Activated CD8-positive, alpha-beta memory T cell treated with anti-CD3 and anti-CD28 coated beads, Interleukin-2, amount 50 U/mL, for 1 hour (primary cell): ENCODE measurements around the gene SLC5A2.
"Not testable (repeated sequence)": the region's sequence is repeated elsewhere in the genome, so short reads cannot be mapped to it uniquely, and the experiment has no call there.

Experiments used
- DNase-seq: peaks from one replicate; pipeline ENCODE4 v3.0.0-alpha.2; 2020; ENCODE audit errors: extremely low read depth

The SLC5A2 gene

GRCh38 chr16:31483081-31483480 lies at the start of gene SLC5A2:
Gene SLC5A2 (plus strand): TSS chr16:31483123. CDS start chr16:31483137, 14 bp downstream.
- no peak for DNase-seq

- no peak for DNase-seq
Observed at GRCh38 chr16:31435341-31436220, 47.3 kb upstream of the SLC5A2 start.

GRCh38 chr16:31436221-31437045 lies 46.5 kb upstream of the SLC5A2 start:
- no peak for DNase-seq

GRCh38 chr16:31438414-31438813 lies 44.5 kb upstream of the SLC5A2 start:
- DNase-seq: no peak

- DNase-seq: not testable (repeated sequence)
Observed at GRCh38 chr16:31439023-31439422, 43.9 kb upstream of the SLC5A2 start.

GRCh38 chr16:31439519-31439918 lies 43.4 kb upstream of the SLC5A2 start:
- no peak for DNase-seq

GRCh38 chr16:31440516-31441184 lies 42.3 kb upstream of the SLC5A2 start:
- DNase-seq: no peak

GRCh38 chr16:31441956-31442355 lies 41.0 kb upstream of the SLC5A2 start:
- DNase-seq: no peak

- not testable (repeated sequence) for DNase-seq
Observed at GRCh38 chr16:31445931-31446330, 37.0 kb upstream of the SLC5A2 start.

GRCh38 chr16:31451201-31451600 lies 31.7 kb upstream of the SLC5A2 start:
- DNase-seq: no peak

GRCh38 chr16:31451681-31452351 lies 31.1 kb upstream of the SLC5A2 start:
- no peak for DNase-seq

GRCh38 chr16:31452631-31453106 lies 30.3 kb upstream of the SLC5A2 start:
- no peak for DNase-seq

- DNase-seq: no peak
Observed at GRCh38 chr16:31453255-31454204, 29.4 kb upstream of the SLC5A2 start.

- DNase-seq: no peak
Observed at GRCh38 chr16:31455601-31456314, 27.2 kb upstream of the SLC5A2 start.

GRCh38 chr16:31456988-31457360 lies 25.9 kb upstream of the SLC5A2 start:
- no peak for DNase-seq

GRCh38 chr16:31458073-31458843 lies 24.7 kb upstream of the SLC5A2 start:
- no peak for DNase-seq

GRCh38 chr16:31458844-31459686 lies 23.9 kb upstream of the SLC5A2 start, which contains the start of gene ARMC5:
Gene ARMC5 (plus strand): TSS chr16:31459501. CDS start chr16:31459525, 24 bp downstream.
- DNase-seq: peak; percentile 93
